B cell (primary cell): ENCODE measurements around the gene SLC30A3. TPM values are rescaled to one million over a fixed set of nuclear protein-coding genes. Genes with fewer than 3 reads are reported as not detected.

Source experiments
- ATAC-seq: fragments of 200-7000 bp; cut with Tn5 transposase; one replicate; pipeline ENCODE4 v1.10.0; 2021; ENCODE audit warnings: low read depth, mild to moderate bottlenecking, moderate number of reproducible peaks, moderate library complexity
- CTCF ChIA-PET: fragments of 350-600 bp; sonication (Branson Sonifier 250); formaldehyde crosslinking; loops from one replicate; lab custom pipeline; 2021; ENCODE audit warnings: antibody characterized with exemption, inconsistent platforms; lab: Charles Lee
- POLR2A ChIA-PET: fragments of 350-600 bp; sonication (Branson Sonifier 250); formaldehyde crosslinking; loops from one replicate; lab custom pipeline; 2021; ENCODE audit warnings: antibody characterized with exemption; lab: Charles Lee
- DNase-seq: peaks from one replicate; pipeline ENCODE4 v3.0.0; 2013
- H2AFZ ChIP-seq: 2 replicates; pipeline ENCODE4 v1.6.1; 2012; ENCODE audit warnings: mild to moderate bottlenecking, low read depth, low read length; ENCODE audit not compliant: insufficient read depth, poor library complexity, severe bottlenecking
- H3K27ac ChIP-seq, 2 donors: 1 replicate in 1 of 2; 2 replicates in 1 of 2; pipeline ENCODE4 v1.5.1; 2012 to 2013; ENCODE audit warnings: low read length in 2 of 2, mild to moderate bottlenecking in 2 of 2, moderate library complexity in 1 of 2
- H3K27me3 ChIP-seq, 4 experiments: fragments of 200-600 bp in 1 of 4; sonication (generic) in 1 of 4; replicated peaks in 1 of 4; 1 replicate in 2 of 4; 2 replicates in 2 of 4; pipeline versions ENCODE4 v1.6.1 to v1.7.0; 2013 to 2016; ENCODE audit warnings: low read length in 3 of 4, mild to moderate bottlenecking in 2 of 4, mixed read lengths in 1 of 4, moderate library complexity in 1 of 4; ENCODE audit not compliant: insufficient read depth in 4 of 4, control insufficient read depth in 3 of 4; ENCODE audit errors: control extremely low read depth in 1 of 4
- H3K36me3 ChIP-seq, 2 experiments: replicated peaks in 1 of 2; 1 replicate in 1 of 2; 2 replicates in 1 of 2; pipeline versions ENCODE4 v1.6.1 to v1.7.1; 2013; ENCODE audit warnings: low read length in 1 of 2; ENCODE audit not compliant: insufficient read depth in 2 of 2, control insufficient read depth in 1 of 2; ENCODE audit errors: control extremely low read depth in 1 of 2, extremely low read depth in 1 of 2
- H3K4me1 ChIP-seq, 2 donors: fragments of 200-600 bp in 1 of 2; sonication (generic) in 1 of 2; 1 replicate in 1 of 2; 2 replicates in 1 of 2; pipeline versions ENCODE4 v1.5.1 to v1.6.1; 2013 to 2017; ENCODE audit warnings: low read length in 2 of 2; ENCODE audit not compliant: control insufficient read depth in 2 of 2, insufficient read depth in 2 of 2
- H3K4me2 ChIP-seq: replicated peaks from 2 replicates; pipeline ENCODE3; 2012; ENCODE audit warnings: mild to moderate bottlenecking, low read depth, low read length; ENCODE audit not compliant: poor library complexity, severe bottlenecking
- H3K4me3 ChIP-seq, 5 experiments: fragments of 200-600 bp in 1 of 5; sonication (generic) in 1 of 5; 1 replicate in 3 of 5; 2 replicates in 2 of 5; pipeline versions ENCODE4 v1.5.1 to v1.7.0; 2011 to 2016; ENCODE audit warnings: low read length in 4 of 5, mild to moderate bottlenecking in 4 of 5, low read depth in 2 of 5, control low read depth in 1 of 5, moderate library complexity in 1 of 5; ENCODE audit not compliant: insufficient read depth in 1 of 5; ENCODE audit errors: control extremely low read depth in 1 of 5, extremely low read depth in 1 of 5
- H3K79me2 ChIP-seq: fragments of 200-600 bp; sonication (generic); one replicate; pipeline ENCODE4 v1.6.0; 2016; ENCODE audit warnings: low read length; ENCODE audit not compliant: control insufficient read depth, insufficient read depth
- H3K9ac ChIP-seq: fragments of 200-600 bp; sonication (generic); 2 replicates; pipeline ENCODE4 v1.6.1; 2017; ENCODE audit warnings: mild to moderate bottlenecking, low read length, moderate library complexity
- H3K9me3 ChIP-seq, 3 donors: one replicate each; pipeline versions ENCODE4 v1.6.1 to v1.7.1; 2013; ENCODE audit warnings: low read length in 2 of 3; ENCODE audit not compliant: control insufficient read depth in 2 of 3, insufficient read depth in 1 of 3; ENCODE audit errors: control extremely low read depth in 1 of 3
- H4K20me1 ChIP-seq: 2 replicates; pipeline ENCODE4 v1.6.0; 2012; ENCODE audit warnings: mild to moderate bottlenecking, low read length; ENCODE audit not compliant: insufficient read depth, control insufficient read depth, poor library complexity, severe bottlenecking
- H3K27ac Mint-ChIP-seq: one replicate; pipeline ENCODE4 v1.8.0; 2021; ENCODE audit warnings: mixed read lengths
- H3K27me3 Mint-ChIP-seq: one replicate; pipeline ENCODE4 v1.8.0; 2021; ENCODE audit warnings: mixed read lengths
- H3K4me1 Mint-ChIP-seq: one replicate; pipeline ENCODE4 v1.8.0; 2021; ENCODE audit warnings: mixed read lengths
- H3K4me3 Mint-ChIP-seq: one replicate; pipeline ENCODE4 v1.8.0; 2021; ENCODE audit warnings: mixed read lengths
- H3K9me3 Mint-ChIP-seq: one replicate; pipeline ENCODE4 v1.8.0; 2022; ENCODE audit warnings: mixed read lengths; ENCODE audit not compliant: insufficient read depth
- EZH2 ChIP-seq: IDR thresholded peaks from 2 replicates; pipeline ENCODE4 v1.6.1; 2012; ENCODE audit warnings: borderline replicate concordance, low read depth, mild to moderate bottlenecking, moderate library complexity, low read length; ENCODE audit not compliant: insufficient read depth, poor library complexity, severe bottlenecking
- WGBS: methylation state at CpG from one replicate; pipeline ENCODE4 v1.1.5; 2013; ENCODE audit warnings: missing lambda C conversion rate; ENCODE audit not compliant: insufficient coverage; 5-methylcytosine and 5-hydroxymethylcytosine counted together
- intact Hi-C: fragments of 100-400 bp; cut with micrococcal nuclease; formaldehyde crosslinking; loops from one replicate; pipeline ENCODE4 v1.10.0; 2022
- polyA plus RNA-seq: library from polyadenylated mRNA; depleted of rRNA; stranded (reverse); fragments of >200 nt; gene quantifications from 2 replicates; pipeline ENCODE4 v1.2.3, GENCODE V29; 2012
- total RNA-seq, 2 donors: library from RNA; stranded (reverse); fragments of 120-200 nt in 1 of 2; gene quantifications; 1 replicate in 1 of 2; 2 replicates in 1 of 2; pipeline versions ENCODE4 v1.2.3 to v1.2.4, GENCODE V29; 2013 to 2022
- TF ChIP-seq, protein P1 (sequence below): fragments of 200-600 bp; IDR thresholded peaks from one replicate; pipeline ENCODE4 v1.8.0; 2022; ENCODE audit warnings: antibody characterized with exemption, mild to moderate bottlenecking

SLC30A3 gene
- total and polyA plus RNA-seq, 2 donors (not counting 1 experiment from before 2014, with no cell fraction given) = 0.09 TPM; not detected in 1

DNA sequence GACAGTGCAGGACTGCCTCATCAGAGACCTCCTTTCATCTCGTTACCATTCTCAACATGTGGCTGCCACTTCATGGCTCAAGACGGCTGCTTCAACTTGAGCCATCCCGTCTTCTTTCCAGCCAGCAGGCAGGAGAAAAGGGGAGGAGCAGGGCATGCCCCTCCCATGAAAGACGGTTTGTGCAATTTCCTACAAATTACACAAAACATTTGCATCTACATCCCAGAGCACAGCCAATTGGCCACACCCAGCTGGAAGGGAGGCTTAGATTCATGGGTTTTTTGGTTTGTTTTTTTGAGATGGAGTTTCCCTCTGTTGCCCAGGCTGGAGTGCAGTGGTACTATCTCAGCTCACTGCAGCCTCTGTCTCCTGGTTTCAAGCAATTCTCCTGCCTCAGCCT, 33.6 kb upstream of the SLC30A3 start:
- DNase-seq (no peak), ATAC-seq (no peak)
- no peaks in the 10 kb centered on the region for H3K4me1 ChIP-seq
- Mint-ChIP-seq H3K27me3 (peaks cover 30% of the 10 kb centered on the region), H3K9me3 (no peaks in the 10 kb centered on the region), H3K4me1 (no peaks in the 10 kb centered on the region), H3K27ac (no peak overlapping the region), H3K4me3 (no peak overlapping the region)
- H4K20me1 ChIP-seq = no peaks in the 10 kb centered on the region
- no peaks in the 10 kb centered on the region for H3K36me3 ChIP-seq
- no peaks in the 10 kb centered on the region for H3K79me2 ChIP-seq
- no peak overlapping the region for H3K9ac ChIP-seq
- no peaks in the 10 kb centered on the region for H3K9me3 ChIP-seq
- POLR2A ChIA-PET = no interaction called here
- TF ChIP-seq EZH2 = no peak
- TF ChIP-seq, protein P1, sequence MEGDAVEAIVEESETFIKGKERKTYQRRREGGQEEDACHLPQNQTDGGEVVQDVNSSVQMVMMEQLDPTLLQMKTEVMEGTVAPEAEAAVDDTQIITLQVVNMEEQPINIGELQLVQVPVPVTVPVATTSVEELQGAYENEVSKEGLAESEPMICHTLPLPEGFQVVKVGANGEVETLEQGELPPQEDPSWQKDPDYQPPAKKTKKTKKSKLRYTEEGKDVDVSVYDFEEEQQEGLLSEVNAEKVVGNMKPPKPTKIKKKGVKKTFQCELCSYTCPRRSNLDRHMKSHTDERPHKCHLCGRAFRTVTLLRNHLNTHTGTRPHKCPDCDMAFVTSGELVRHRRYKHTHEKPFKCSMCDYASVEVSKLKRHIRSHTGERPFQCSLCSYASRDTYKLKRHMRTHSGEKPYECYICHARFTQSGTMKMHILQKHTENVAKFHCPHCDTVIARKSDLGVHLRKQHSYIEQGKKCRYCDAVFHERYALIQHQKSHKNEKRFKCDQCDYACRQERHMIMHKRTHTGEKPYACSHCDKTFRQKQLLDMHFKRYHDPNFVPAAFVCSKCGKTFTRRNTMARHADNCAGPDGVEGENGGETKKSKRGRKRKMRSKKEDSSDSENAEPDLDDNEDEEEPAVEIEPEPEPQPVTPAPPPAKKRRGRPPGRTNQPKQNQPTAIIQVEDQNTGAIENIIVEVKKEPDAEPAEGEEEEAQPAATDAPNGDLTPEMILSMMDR = no peak
- WGBS = 92% methylated on average over 3 of the region's 4 CpGs
- no peak overlapping the region for H3K4me2 ChIP-seq
- CTCF ChIA-PET = no interaction called here
- intact Hi-C loops = no loop called here
- H2AFZ ChIP-seq = no peak overlapping the region
- H3K4me3 ChIP-seq = no peak overlapping the region
- peaks cover 0 to 13% (median 2%) of the 10 kb centered on the region in 4 experiments for H3K27me3 ChIP-seq
- H3K27ac ChIP-seq = no peak overlapping the region

DNA sequence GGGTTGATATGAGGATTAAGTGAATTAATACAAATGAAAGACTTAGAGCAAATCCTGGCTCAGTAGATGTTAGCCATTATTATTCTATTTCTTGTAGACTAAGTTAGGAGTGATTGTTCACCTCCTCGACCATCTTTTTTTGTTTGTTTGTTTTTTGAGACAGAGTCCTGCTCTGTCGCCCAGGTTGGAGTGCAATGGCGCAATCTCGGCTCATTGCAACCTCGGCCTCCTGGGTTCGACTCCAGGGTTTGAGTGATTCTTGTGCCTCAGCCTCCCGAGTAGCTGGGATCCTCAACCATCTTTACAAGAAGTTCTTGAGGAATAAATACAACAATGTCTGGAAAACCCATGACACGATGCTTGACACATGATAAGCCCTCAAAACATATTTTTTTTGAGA, 32.1 kb upstream of the SLC30A3 start:
- ATAC-seq (no peak), DNase-seq (no peak)
- H3K9ac ChIP-seq = no peak overlapping the region
- intact Hi-C loops = no loop called here
- no peak overlapping the region for H3K4me3 ChIP-seq
- CTCF ChIA-PET = no interaction called here
- no peaks in the 10 kb centered on the region for H3K79me2 ChIP-seq
- no peaks in the 10 kb centered on the region for H3K36me3 ChIP-seq
- Mint-ChIP-seq H3K27me3 (peaks cover 30% of the 10 kb centered on the region), H3K4me3 (no peak overlapping the region), H3K9me3 (no peaks in the 10 kb centered on the region), H3K4me1 (peaks cover 2% of the 10 kb centered on the region), H3K27ac (no peak overlapping the region)
- POLR2A ChIA-PET = no interaction called here
- H3K9me3 ChIP-seq = no peaks in the 10 kb centered on the region
- no peaks in the 10 kb centered on the region for H4K20me1 ChIP-seq
- TF ChIP-seq, protein P1 = no peak
- no peak for TF ChIP-seq EZH2
- no peak overlapping the region for H2AFZ ChIP-seq
- H3K4me1 ChIP-seq = peaks cover 5 to 10% of the 10 kb centered on the region in 2 donors
- 100% methylated on average over 7 of the region's 8 CpGs for WGBS
- H3K4me2 ChIP-seq = no peak overlapping the region
- peaks cover 0 to 13% (median 0%) of the 10 kb centered on the region in 4 experiments for H3K27me3 ChIP-seq
- no peak overlapping the region for H3K27ac ChIP-seq
